Kidney epithelial cell (primary cell): ENCODE results near the gene ATOH8. TPM values are rescaled to one million over a fixed set of nuclear protein-coding genes. Genes with fewer than 3 reads are reported as not detected.

Experiments
- DNase-seq: peaks from one replicate; pipeline ENCODE4 v3.0.0-alpha.2; 2010; ENCODE audit warnings: low read depth
- H3K27me3 ChIP-seq: 2 replicates; pipeline ENCODE4 v1.6.0; 2011; ENCODE audit warnings: low read length; ENCODE audit not compliant: control insufficient read depth, insufficient read depth
- H3K36me3 ChIP-seq: 2 replicates; pipeline ENCODE4 v1.5.1; 2011; ENCODE audit warnings: low read length; ENCODE audit not compliant: control insufficient read depth, insufficient read depth
- H3K4me3 ChIP-seq: 2 replicates; pipeline ENCODE4 v1.5.1; 2011; ENCODE audit warnings: low read depth, mild to moderate bottlenecking, control low read depth, low read length
- CTCF ChIP-seq: IDR thresholded peaks from 2 replicates; pipeline ENCODE4 v1.5.1; 2011; ENCODE audit warnings: mild to moderate bottlenecking, moderate library complexity, low read length, control low read depth, inconsistent platforms; ENCODE audit not compliant: insufficient read depth, poor library complexity, severe bottlenecking
- total RNA-seq: library from RNA; depleted of rRNA; stranded (reverse); fragments of >200 nt; gene quantifications from 2 replicates; pipeline ENCODE4 v1.2.3, GENCODE V29; 2015

The ATOH8 gene
- total RNA-seq, 1 donor from 2014 or later = 1.0 TPM

- Histone ChIP-seq H3K4me3 (no peak overlapping the region), H3K27me3 (peaks cover 8% of the 10 kb centered on the region), H3K36me3 (no peaks in the 10 kb centered on the region)
- no peak for TF ChIP-seq CTCF
- DNase-seq = no peak
Observed at GRCh38 chr2:85787282-85787980, 33.6 kb downstream of the ATOH8 start.

- DNase-seq = no peak
- Histone ChIP-seq H3K4me3 (no peak overlapping the region), H3K27me3 (peaks cover 8% of the 10 kb centered on the region), H3K36me3 (no peaks in the 10 kb centered on the region)
- no peak for TF ChIP-seq CTCF
Observed at GRCh38 chr2:85787981-85788340, 34.2 kb downstream of the ATOH8 start.

GRCh38 chr2:85788603-85789002 is 34.8 kb downstream of the ATOH8 start:
- DNase-seq = no peak
- Histone ChIP-seq H3K27me3 (peaks cover 8% of the 10 kb centered on the region), H3K36me3 (no peaks in the 10 kb centered on the region), H3K4me3 (no peak overlapping the region)
- TF ChIP-seq CTCF = no peak

- H3K27me3 ChIP-seq = peaks cover 8% of the 10 kb centered on the region
- TF ChIP-seq CTCF = no peak
- no peaks in the 10 kb centered on the region for H3K36me3 ChIP-seq
- no peak for DNase-seq
- H3K4me3 ChIP-seq = no peak overlapping the region
Observed at GRCh38 chr2:85789271-85789670, 35.5 kb downstream of the ATOH8 start.

- Histone ChIP-seq H3K27me3 (peaks cover 8% of the 10 kb centered on the region), H3K36me3 (no peaks in the 10 kb centered on the region), H3K4me3 (no peak overlapping the region)
- no peak for TF ChIP-seq CTCF
- no peak for DNase-seq
Observed at GRCh38 chr2:85790032-85790431, 36.2 kb downstream of the ATOH8 start.
